Astrocyte (in vitro differentiated cells and primary cell): ENCODE results near the gene STK32A.

ENCODE experiments used
- CTCF ChIP-seq: IDR thresholded peaks from 2 replicates; pipeline ENCODE4 v1.5.1; 2011; ENCODE audit warnings: low read depth, mild to moderate bottlenecking, inconsistent platforms, low read length, moderate library complexity; ENCODE audit not compliant: insufficient read depth
- EZH2 ChIP-seq: IDR thresholded peaks from 2 replicates; pipeline ENCODE4 v1.6.1; 2012; ENCODE audit warnings: mild to moderate bottlenecking, low read length, inconsistent platforms; ENCODE audit not compliant: insufficient read depth

- TF ChIP-seq CTCF (no peak), EZH2 (no peak)
Measured at GRCh38 chr5:147245381-147246165, 10.7 kb downstream of the STK32A start.
